Adipocyte (in vitro differentiated cells): ENCODE data around the gene NFAM1.

Experiments
- DNase-seq: peaks from one replicate; pipeline ENCODE4 v3.0.0-alpha.2; 2015; ENCODE audit warnings: low read depth
- H3K27me3 ChIP-seq: replicated peaks from 2 replicates; pipeline ENCODE4 v1.7.0; 2013; ENCODE audit warnings: mild to moderate bottlenecking, low read length, moderate library complexity; ENCODE audit not compliant: control insufficient read depth, insufficient read depth
- H3K36me3 ChIP-seq: 2 replicates; pipeline ENCODE4 v1.7.0; 2013; ENCODE audit warnings: low read length, mild to moderate bottlenecking, moderate library complexity; ENCODE audit not compliant: control insufficient read depth, insufficient read depth, severe bottlenecking
- H3K4me1 ChIP-seq: 2 replicates; pipeline ENCODE4 v1.7.0; 2013; ENCODE audit warnings: mild to moderate bottlenecking, low read length, moderate library complexity; ENCODE audit not compliant: control insufficient read depth, insufficient read depth
- H3K4me3 ChIP-seq: 2 replicates; pipeline ENCODE4 v1.7.0; 2013; ENCODE audit warnings: mild to moderate bottlenecking, low read length, moderate library complexity
- H3K9ac ChIP-seq: 2 replicates; pipeline ENCODE4 v1.7.0; 2013; ENCODE audit warnings: mild to moderate bottlenecking, low read length, moderate library complexity
- H3K9me3 ChIP-seq: 2 replicates; pipeline ENCODE4 v1.7.0; 2013; ENCODE audit warnings: mild to moderate bottlenecking, low read length, moderate library complexity; ENCODE audit not compliant: control insufficient read depth

The NFAM1 gene, protein sequence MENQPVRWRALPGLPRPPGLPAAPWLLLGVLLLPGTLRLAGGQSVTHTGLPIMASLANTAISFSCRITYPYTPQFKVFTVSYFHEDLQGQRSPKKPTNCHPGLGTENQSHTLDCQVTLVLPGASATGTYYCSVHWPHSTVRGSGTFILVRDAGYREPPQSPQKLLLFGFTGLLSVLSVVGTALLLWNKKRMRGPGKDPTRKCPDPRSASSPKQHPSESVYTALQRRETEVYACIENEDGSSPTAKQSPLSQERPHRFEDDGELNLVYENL

DNA sequence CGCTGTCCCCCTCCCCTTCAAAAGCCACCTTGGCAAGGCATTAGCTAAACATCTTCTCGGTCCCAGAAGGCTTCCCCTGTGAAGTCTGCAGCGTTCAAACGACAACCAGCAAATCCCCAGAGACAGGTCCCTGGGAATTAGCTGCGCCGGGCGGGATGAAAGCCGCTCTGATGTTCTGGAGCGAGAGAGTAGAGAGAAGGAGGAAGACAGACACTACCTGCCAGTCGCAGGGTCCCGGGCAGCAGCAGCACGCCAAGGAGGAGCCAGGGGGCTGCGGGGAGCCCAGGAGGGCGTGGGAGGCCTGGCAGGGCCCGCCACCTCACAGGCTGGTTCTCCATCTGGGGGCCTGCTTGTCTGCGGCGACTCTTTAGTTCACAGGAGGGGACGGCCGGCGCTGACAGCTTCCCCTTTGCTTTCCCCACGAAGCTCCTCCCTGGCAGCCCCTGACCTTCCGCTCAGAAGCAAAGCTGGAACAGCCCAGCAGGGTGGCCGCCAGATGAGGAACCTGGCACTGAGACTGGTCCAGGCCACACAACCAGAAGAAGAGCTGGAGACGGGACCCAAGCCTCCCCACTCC is at the start of gene NFAM1:
Gene NFAM1, minus strand, starts transcription at position 384 of the 577 bp plus-strand sequence. Its CDS starts 46 bp downstream, at position 338.
- H3K4me3 ChIP-seq = no peak within 1 kb of the TSS
- H3K4me1 ChIP-seq = peaks cover 12% of the 10 kb centered on the region
- no peak within 1 kb of the TSS for H3K9ac ChIP-seq
- DNase-seq = no peak
- H3K27me3 ChIP-seq = peaks cover 70% of the 10 kb centered on the region
- no peaks in the 10 kb centered on the region for H3K36me3 ChIP-seq
- H3K9me3 ChIP-seq = no peaks in the 10 kb centered on the region

DNA sequence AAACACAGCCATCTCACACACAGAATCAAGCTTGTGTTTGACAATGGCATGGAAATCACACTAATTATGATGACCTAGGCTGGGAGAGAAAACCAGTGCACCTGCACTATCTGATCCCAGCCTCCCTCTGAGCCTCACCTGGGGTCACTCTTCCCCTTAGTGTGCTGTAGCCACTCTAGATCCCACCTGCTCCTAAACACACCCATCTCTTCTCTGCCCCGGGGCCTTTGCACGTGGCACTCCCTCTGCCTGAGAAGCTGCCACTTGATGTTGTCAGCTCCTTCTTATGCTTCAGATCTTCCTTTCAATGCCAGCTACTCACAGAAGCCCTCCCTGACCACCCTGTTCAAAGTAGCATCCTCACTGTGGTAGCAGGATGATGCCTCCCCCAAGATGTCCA is 42.9 kb upstream of the NFAM1 start:
- no peak for DNase-seq
- Histone ChIP-seq H3K36me3 (no peaks in the 10 kb centered on the region), H3K9me3 (no peaks in the 10 kb centered on the region), H3K4me1 (no peaks in the 10 kb centered on the region), H3K27me3 (peaks cover 7% of the 10 kb centered on the region), H3K4me3 (no peak overlapping the region), H3K9ac (no peak overlapping the region)

DNA sequence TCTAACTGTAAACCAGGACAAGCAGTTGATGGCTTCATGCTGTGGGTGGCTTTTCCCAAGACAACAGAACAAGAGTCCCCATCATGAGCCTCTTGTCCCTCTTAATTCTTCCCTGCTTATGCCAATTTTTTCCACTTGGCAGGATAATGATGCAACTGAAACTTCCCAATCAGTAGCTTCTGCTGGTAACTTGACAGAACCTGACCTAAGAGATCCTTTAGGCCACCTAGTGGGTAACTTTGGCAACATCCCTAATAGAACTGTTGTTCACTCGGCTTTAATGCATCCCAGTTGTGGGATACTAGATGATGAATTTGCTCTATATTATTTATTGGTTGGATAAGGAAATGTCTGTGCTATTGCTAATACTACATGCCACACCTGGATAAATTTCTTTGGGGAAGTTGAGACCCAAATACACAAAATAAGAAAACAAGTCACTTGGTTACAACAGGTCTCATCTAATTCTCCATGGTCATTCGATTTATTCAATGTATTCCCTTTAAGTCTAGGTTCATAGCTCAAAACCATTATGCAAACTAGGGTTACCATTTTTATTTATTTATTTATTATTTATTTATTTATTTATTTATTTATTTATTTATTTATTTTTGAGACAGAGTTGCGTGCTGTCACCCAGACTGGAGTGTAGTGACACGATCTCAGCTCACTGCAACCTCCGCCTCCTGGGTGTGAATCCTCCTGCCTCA is 41.4 kb upstream of the NFAM1 start:
- no peak overlapping the region for H3K4me3 ChIP-seq
- no peak overlapping the region for H3K9ac ChIP-seq
- peaks cover 7% of the 10 kb centered on the region for H3K27me3 ChIP-seq
- peak; percentile 81 for DNase-seq
- H3K4me1 ChIP-seq = no peaks in the 10 kb centered on the region
- no peaks in the 10 kb centered on the region for H3K9me3 ChIP-seq
- H3K36me3 ChIP-seq = no peaks in the 10 kb centered on the region

DNA sequence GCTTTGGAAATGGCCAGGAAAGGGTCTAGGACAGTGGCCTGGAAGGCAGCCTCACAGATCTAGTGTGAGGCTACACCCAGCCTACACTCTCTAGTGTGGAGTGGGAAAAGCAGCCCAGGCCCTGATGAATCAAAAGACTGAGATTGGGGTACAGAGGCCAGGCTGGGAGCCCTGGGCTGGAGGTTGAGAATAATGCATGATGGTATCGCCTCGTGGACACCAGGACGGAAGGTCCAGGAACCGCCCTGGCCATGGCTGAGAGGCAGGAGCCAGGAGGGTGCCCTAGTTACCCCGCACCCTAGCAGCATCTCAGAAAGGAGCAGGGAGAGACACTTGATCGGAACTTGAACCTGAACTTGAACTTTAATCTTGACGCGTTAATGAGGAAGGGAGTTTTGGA is 40.5 kb upstream of the NFAM1 start:
- Histone ChIP-seq H3K4me3 (no peak overlapping the region), H3K27me3 (peaks cover 7% of the 10 kb centered on the region), H3K9me3 (no peaks in the 10 kb centered on the region), H3K4me1 (no peaks in the 10 kb centered on the region), H3K9ac (no peak overlapping the region), H3K36me3 (no peaks in the 10 kb centered on the region)
- no peak for DNase-seq

DNA sequence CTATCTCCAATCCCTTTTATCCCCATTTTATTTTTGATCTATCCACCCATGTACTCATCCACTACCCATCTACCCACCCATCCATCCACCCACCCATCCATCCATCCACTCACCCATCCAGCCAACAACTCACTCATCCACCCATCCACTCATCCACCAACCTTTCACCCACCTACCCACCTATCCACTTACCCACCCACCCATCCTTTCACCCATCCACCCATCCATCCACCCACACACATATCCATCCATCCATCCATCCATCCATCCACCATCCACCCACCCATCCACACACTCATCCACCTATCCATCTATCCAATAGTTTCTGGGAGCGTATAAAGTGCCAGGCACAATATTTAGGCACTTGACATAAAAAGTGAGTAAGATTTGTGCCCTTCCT is 39.2 kb upstream of the NFAM1 start:
- no peak for DNase-seq
- H3K4me1 ChIP-seq = no peaks in the 10 kb centered on the region
- H3K9ac ChIP-seq = no peak overlapping the region
- H3K36me3 ChIP-seq = no peaks in the 10 kb centered on the region
- peaks cover 7% of the 10 kb centered on the region for H3K27me3 ChIP-seq
- H3K4me3 ChIP-seq = no peak overlapping the region
- no peaks in the 10 kb centered on the region for H3K9me3 ChIP-seq

DNA sequence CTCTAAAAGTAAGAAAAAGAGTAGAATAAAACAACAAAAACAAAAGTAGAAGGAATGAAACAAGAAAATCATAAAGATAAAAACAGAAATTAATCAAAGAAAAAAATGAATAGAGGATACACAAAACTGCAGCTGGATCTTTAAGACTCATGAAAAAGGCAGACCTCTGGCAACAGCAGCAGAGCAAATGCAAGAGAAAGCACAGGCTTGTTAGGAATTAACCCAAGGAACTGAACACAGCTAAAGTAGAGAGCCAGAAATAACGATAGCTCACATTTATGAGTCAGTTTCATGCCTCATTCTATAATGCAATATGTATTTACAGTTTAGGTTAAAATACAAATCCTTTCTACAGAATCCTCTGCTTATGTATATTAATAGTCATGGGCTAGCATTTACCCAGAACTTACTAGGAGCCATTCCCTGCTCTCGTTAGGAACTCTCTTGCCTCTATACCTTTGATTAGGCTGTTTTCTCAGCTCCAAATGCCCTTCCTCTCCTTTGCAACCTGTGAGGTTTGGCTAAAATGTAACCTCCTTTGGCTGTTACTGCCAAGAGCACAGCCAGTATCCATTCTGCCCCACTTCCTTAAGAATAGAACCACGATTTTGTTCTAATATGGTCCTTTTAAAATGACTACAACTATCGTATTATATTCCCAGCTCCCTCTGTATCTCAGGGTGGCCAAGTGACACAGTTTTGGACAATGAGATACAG is 38.3 kb upstream of the NFAM1 start:
- Histone ChIP-seq H3K36me3 (no peaks in the 10 kb centered on the region), H3K9me3 (no peaks in the 10 kb centered on the region), H3K4me1 (no peaks in the 10 kb centered on the region), H3K9ac (no peak overlapping the region), H3K27me3 (peaks cover 7% of the 10 kb centered on the region), H3K4me3 (no peak overlapping the region)
- DNase-seq = peak; percentile 32

DNA sequence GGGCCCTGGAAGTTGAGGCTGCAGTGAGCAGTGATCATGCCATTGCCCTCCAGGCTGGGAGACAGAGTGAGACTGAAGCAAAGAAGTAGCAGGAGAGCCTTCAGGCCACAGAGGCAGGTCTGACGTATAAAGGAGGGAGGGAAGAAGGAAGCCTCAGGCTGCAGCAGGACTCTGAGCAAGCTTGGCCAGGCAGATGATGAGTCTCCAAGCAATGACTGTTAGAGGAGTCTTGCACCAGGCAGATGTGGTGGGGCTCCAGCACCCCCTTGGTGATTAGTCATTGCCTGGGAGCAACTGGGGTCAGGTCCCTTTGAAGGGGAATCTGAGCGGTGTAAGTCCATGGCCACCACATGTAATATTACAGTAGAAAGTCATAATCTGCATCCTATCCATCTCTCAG is 36.6 kb upstream of the NFAM1 start:
- H3K9ac ChIP-seq = no peak overlapping the region
- no peaks in the 10 kb centered on the region for H3K36me3 ChIP-seq
- no peak for DNase-seq
- H3K27me3 ChIP-seq = peaks cover 3% of the 10 kb centered on the region
- no peak overlapping the region for H3K4me3 ChIP-seq
- H3K9me3 ChIP-seq = no peaks in the 10 kb centered on the region
- H3K4me1 ChIP-seq = no peaks in the 10 kb centered on the region

DNA sequence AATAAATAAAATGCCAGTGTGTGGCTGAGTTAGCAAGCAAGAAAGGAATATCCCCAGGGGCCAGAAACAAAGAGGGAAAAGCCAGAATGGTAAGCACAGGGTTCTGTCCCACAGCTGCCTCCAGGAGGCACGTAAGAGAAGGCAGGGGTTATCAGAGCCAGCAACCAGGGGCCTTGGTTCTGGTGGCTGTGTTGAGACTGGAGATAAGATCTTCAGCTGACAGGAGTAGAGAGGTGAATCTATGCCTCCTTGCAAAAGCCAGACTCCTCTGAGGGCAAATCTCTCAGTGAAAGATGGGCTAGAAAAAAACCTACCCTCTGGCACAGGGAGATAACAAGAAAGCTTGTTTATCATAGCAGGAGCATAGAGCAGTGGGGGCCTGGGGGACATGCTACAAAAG is 29.8 kb upstream of the NFAM1 start:
- no peaks in the 10 kb centered on the region for H3K9me3 ChIP-seq
- H3K36me3 ChIP-seq = no peaks in the 10 kb centered on the region
- peaks cover 56% of the 10 kb centered on the region for H3K27me3 ChIP-seq
- no peak overlapping the region for H3K9ac ChIP-seq
- DNase-seq = no peak
- H3K4me1 ChIP-seq = no peaks in the 10 kb centered on the region
- no peak overlapping the region for H3K4me3 ChIP-seq

DNA sequence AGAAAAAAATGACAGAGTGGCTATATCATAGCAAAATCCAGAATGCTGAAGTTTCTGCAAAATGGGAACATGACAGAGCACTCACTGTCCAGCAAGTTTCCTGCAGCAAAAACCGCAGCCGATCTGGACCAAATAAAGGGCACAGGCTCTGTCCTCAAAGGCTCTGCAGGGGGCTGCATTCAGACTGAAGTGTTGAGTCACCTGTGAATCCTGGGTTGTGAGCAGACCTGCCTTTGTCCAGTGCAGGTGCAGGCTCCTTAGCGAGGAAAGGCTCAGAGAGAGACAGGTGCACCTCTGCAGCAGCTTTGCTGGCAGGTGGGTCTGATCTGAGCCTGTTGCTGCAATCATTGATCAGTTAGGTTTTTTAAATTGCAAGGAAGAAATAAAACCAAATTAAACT is 29.3 kb upstream of the NFAM1 start:
- H3K27me3 ChIP-seq = peaks cover 60% of the 10 kb centered on the region
- H3K36me3 ChIP-seq = no peaks in the 10 kb centered on the region
- DNase-seq = no peak
- H3K4me3 ChIP-seq = no peak overlapping the region
- H3K4me1 ChIP-seq = no peaks in the 10 kb centered on the region
- no peaks in the 10 kb centered on the region for H3K9me3 ChIP-seq
- H3K9ac ChIP-seq = no peak overlapping the region

DNA sequence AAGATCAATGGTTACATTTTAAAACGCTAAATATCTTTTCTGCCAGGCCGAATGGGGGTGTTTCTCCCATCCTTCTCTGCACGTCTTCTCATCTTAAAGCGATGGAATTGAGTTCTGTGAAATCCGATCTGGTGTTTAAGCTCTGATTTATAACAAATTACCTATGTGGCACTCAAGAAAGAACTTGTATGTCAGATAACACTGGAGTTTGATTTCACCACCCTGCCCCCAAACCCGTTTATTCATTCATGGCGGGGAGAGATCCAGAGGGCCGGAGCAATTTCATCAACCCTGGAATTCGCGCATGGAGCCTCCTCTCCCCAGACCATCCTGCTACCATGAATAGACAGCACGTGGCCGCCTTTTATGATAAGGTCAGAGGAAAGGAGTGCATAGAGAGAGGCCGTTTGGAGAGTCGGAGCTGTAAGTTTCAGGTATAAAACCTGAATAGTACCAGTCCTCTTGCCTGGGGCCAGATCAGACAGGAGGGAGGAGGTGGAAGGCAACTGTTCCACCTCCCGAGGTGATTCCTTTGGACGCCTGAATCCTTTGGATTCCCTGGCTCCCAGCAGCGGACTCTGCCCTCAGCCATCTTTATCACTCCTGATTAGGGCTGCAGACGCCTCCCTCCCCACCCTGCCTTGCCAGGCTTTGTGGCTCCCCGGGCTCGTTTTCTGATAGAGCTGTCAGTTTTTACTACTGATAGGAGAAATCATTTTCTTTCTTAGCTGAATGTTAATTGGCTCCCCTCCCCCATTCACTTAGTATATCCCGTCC is 27.3 kb upstream of the NFAM1 start:
- no peaks in the 10 kb centered on the region for H3K4me1 ChIP-seq
- peaks cover 69% of the 10 kb centered on the region for H3K27me3 ChIP-seq
- H3K9ac ChIP-seq = no peak overlapping the region
- no peak overlapping the region for H3K4me3 ChIP-seq
- no peak for DNase-seq
- H3K36me3 ChIP-seq = no peaks in the 10 kb centered on the region
- H3K9me3 ChIP-seq = no peaks in the 10 kb centered on the region
